ENCODE measurements around the gene CDK17.

- TF ChIP-seq CTCF (IDR thresholded peaks at IDR 0.05) = no peak
- no peak for TF ChIP-seq POLR2A (IDR thresholded peaks at IDR 0.05)
Observed at GRCh38 chr12:96416033-96416799, 16.0 kb upstream of the CDK17 start.

Data from thyroid gland (tissue), 4 donors.